ENCODE data around the gene SFI1. TPM values are rescaled to one million over a fixed set of nuclear protein-coding genes. Genes with fewer than 3 reads are reported as not detected.
"Not testable (repeated sequence)": the region's sequence is repeated elsewhere in the genome, so short reads cannot be mapped to it uniquely, and the experiment has no call there.

The SFI1 gene
- total and polyA plus RNA-seq, 7 donors, result 6.5 to 40.9 (median 17.5) TPM

DNA sequence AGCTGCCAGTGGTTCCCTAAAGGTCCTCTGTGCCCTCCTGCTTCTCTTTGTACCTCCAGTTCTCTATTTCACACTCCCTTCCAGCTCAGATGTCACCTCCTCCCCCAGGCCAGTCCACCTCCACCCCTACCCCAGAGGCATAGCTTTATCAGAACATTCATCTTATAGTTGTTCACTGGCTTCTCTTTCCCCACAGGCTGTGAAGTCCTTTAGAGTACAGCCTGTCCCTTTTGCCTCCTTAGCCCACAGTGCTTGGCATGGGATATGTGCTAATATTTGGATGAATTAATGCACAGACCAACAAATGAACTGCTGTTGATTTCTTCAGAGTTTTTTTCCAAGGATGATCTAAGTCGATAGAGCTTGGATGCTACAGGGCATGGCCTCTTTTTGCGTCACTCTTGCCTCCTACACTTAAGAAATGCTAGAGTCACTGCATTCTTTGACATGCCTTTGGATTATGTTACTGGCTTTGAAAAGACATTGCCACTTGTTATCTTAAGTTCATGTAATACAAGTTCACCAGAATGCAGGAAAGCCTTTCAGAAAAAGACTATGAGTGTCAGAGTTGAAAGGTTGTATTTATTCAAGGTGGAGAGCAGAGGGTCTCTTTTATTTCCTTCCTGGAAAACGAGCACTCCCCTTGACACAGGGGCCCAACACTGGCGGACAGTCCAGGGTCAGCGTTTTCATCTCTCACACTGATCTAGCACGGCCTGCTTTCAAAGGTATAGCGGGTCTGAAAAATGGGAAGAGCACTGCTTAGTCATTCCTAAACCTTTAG is 90.0 kb downstream of the SFI1 start:
- no peak for TF ChIP-seq CTCF (IDR thresholded peaks at IDR 0.05)
- no peak for TF ChIP-seq POLR2AphosphoS5 (IDR thresholded peaks at IDR 0.05)
- TF ChIP-seq EP300 (IDR thresholded peaks at IDR 0.05), result no peak
- TF ChIP-seq POLR2A (IDR thresholded peaks at IDR 0.05), result no peak
- Histone ChIP-seq H3K4me1 (no peaks in the 10 kb centered on the region), H3K9me3 (no peaks in the 10 kb centered on the region), H3K36me3 (peaks cover 12 to 45% (median 21%) of the 10 kb centered on the region in 4 donors), H3K27ac (no peak overlapping the region), H3K4me3 (no peak overlapping the region), H3K27me3 (no peaks in the 10 kb centered on the region)
- WGBS, 2 donors, result 84 to 85% methylated on average over 7 of the region's 7 CpGs
- DNase-seq, result no peak
- intact Hi-C loops (cut with DNase I), result no loop called here

DNA sequence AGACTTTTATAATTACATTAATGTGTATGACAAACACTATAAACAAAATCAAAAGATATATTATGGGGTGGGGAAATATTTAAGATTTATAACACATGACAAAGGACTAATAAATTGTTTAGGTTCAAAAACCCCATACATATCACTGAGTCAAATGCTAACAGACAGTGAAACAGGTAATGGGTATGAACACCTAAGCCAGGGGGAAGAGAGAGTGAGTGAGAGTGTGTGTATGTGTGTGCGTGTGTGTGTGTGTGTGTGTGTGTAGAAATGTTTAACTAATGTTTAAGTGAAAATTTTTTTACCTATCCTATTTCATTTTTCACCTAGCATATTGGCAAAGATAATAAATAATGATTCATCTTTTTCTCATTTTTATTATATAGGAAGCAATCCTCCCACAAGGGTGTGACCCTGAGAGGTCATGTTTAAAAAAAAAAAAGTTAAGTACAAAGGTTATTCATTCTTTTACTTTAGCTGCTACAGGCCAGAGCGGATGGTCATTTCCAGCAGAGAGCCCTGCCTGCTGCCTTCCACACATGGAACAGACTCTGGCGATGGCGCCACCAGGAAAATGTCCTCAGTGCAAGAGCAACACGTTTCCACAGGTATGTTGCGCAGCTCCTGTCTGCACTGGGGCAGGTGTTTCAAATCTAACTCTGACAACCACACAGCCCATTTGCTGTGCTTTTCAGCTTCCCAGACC is 92.8 kb downstream of the SFI1 start:
- Histone ChIP-seq H3K4me1 (no peaks in the 10 kb centered on the region), H3K36me3 (peaks cover 12 to 41% (median 19%) of the 10 kb centered on the region in 4 donors), H3K27ac (no peak overlapping the region), H3K4me3 (no peak overlapping the region), H3K27me3 (no peaks in the 10 kb centered on the region), H3K9me3 (no peaks in the 10 kb centered on the region)
- intact Hi-C loops (cut with DNase I), result no loop called here
- WGBS, 2 donors, result 67 to 81% methylated on average over 6 of the region's 6 CpGs
- no peak for DNase-seq
- TF ChIP-seq POLR2AphosphoS5 (IDR thresholded peaks at IDR 0.05) (no peak), EP300 (IDR thresholded peaks at IDR 0.05) (no peak)

GRCh38 chr22:31590161-31590560 is 93.8 kb downstream of the SFI1 start:
- H3K4me1 ChIP-seq; H3K4me3 ChIP-seq; DNase-seq; H3K9me3 ChIP-seq; H3K27ac ChIP-seq; H3K27me3 ChIP-seq; intact Hi-C loops (cut with DNase I): not testable (repeated sequence)
- H3K36me3 ChIP-seq, result peaks cover 11 to 36% (median 18%) of the 10 kb centered on the region in 4 donors
- 95 to 100% methylated on average over 1 of the region's 2 CpGs for WGBS, 2 donors

GRCh38 chr22:31595271-31595670 is 98.9 kb downstream of the SFI1 start:
- 84 to 96% methylated on average over 2 of the region's 2 CpGs for WGBS, 2 donors
- intact Hi-C loops (cut with DNase I), result no loop called here
- no peak for TF ChIP-seq EP300 (IDR thresholded peaks at IDR 0.05)
- TF ChIP-seq POLR2A (IDR thresholded peaks at IDR 0.05), result no peak
- no peak for TF ChIP-seq CTCF (IDR thresholded peaks at IDR 0.05)
- TF ChIP-seq POLR2AphosphoS5 (IDR thresholded peaks at IDR 0.05), result no peak
- Histone ChIP-seq H3K4me1 (peaks cover 0 to 4% (median 2%) of the 10 kb centered on the region in 4 donors), H3K4me3 (no peak overlapping the region), H3K36me3 (no peaks in the 10 kb centered on the region), H3K27ac (no peak overlapping the region), H3K27me3 (no peaks in the 10 kb centered on the region), H3K9me3 (no peaks in the 10 kb centered on the region)
- DNase-seq, result no peak

- peak; percentile 91 for DNase-seq
- Histone ChIP-seq H3K27ac (peak overlapping the region; percentile 63 to 93 (median 84)), H3K36me3 (no peaks in the 10 kb centered on the region), H3K4me1 (peaks cover 0 to 51% (median 35%) of the 10 kb centered on the region in 4 donors), H3K4me3 (no peak overlapping the region), H3K27me3 (no peaks in the 10 kb centered on the region), H3K9me3 (no peaks in the 10 kb centered on the region)
- 79 to 81% methylated on average over 11 of the region's 11 CpGs for WGBS, 2 donors
- intact Hi-C loops (cut with DNase I), result loop anchor here (1.0 kb wide), 1 partner anchor 28 kb away; no protein-coding TSS in a partner anchor
- TF ChIP-seq EP300 (IDR thresholded peaks at IDR 0.05), result peak in 3 of 4 donors; percentile 46 to 82 (median 74)
- no peak for TF ChIP-seq POLR2A (IDR thresholded peaks at IDR 0.05)
- TF ChIP-seq CTCF (IDR thresholded peaks at IDR 0.05), result no peak
- TF ChIP-seq POLR2AphosphoS5 (IDR thresholded peaks at IDR 0.05), result peak; percentile 85 to 96 (median 94)
These were observed 106.1 kb downstream of the SFI1 start for GRCh38 chr22:31602259-31602952.
